HUES6 (cell line): ENCODE measurements around the gene PLA2G4A.

Experiments
- H3K27ac ChIP-seq: 2 replicates; pipeline ENCODE4 v1.7.0; 2013; ENCODE audit warnings: low read depth, mild to moderate bottlenecking, low read length, inconsistent platforms
- H3K27me3 ChIP-seq: 2 replicates; pipeline ENCODE4 v1.6.1; 2013; ENCODE audit warnings: low read length; ENCODE audit not compliant: control insufficient read depth, insufficient read depth
- H3K36me3 ChIP-seq: 2 replicates; pipeline ENCODE4 v1.6.1; 2013; ENCODE audit warnings: low read length; ENCODE audit not compliant: control insufficient read depth, insufficient read depth
- H3K4me1 ChIP-seq: 2 replicates; pipeline ENCODE4 v1.6.1; 2013; ENCODE audit warnings: low read length; ENCODE audit not compliant: control insufficient read depth, insufficient read depth
- H3K4me3 ChIP-seq: 2 replicates; pipeline ENCODE4 v1.5.1; 2013; ENCODE audit warnings: low read depth, low read length
- H3K9ac ChIP-seq: one replicate; pipeline ENCODE4 v1.6.1; 2013; ENCODE audit warnings: mild to moderate bottlenecking, low read length
- H3K9me3 ChIP-seq: 2 replicates; pipeline ENCODE4 v1.6.1; 2013; ENCODE audit warnings: low read depth, low read length; ENCODE audit not compliant: control insufficient read depth, insufficient read depth

Gene PLA2G4A

DNA sequence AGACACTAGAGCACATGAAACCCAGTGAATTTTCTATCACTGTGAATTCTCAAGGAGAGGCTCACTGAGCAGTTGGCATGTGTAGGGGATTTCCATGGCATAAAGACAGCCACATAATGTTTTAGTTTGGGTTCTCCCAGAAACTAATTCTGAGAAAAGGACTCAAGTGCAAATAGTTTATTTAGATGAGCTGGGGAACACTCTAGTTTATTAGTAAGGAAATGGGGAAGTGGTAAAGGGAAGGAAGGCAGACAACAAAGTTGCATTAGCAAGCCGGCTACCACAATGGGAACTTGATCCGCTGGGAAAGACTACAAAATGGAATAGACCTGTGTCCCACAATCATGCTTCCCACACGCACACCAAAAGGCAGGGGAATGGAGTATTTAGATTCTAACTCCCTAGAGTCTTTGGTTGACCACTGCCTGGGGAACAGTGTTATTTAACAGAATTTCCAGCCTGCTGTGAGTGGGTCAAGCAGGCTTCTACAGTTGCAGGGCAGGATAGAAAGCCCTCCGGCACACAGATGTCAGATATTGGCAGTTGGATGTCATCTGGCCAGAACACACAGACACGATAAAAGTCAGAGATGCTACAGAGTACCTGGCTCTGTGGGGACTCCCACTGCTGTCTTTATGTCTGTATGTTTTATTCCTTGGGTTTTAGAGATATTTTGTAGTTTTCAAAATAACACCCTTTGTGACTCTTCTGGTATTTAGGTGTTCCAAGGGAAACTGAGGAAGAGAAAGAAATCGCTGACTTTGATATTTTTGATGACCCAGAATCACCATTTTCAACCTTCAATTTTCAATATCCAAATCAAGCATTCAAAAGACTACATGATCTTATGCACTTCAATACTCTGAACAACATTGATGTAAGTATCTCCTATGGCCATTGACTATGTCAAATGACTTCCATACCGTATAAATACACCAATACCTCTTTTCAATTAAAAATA, 150.1 kb downstream of the PLA2G4A start:
- Histone ChIP-seq H3K27ac (no peak overlapping the region), H3K4me1 (no peaks in the 10 kb centered on the region), H3K36me3 (no peaks in the 10 kb centered on the region), H3K9ac (no peak overlapping the region), H3K4me3 (no peak overlapping the region), H3K9me3 (no peaks in the 10 kb centered on the region), H3K27me3 (no peaks in the 10 kb centered on the region)

DNA sequence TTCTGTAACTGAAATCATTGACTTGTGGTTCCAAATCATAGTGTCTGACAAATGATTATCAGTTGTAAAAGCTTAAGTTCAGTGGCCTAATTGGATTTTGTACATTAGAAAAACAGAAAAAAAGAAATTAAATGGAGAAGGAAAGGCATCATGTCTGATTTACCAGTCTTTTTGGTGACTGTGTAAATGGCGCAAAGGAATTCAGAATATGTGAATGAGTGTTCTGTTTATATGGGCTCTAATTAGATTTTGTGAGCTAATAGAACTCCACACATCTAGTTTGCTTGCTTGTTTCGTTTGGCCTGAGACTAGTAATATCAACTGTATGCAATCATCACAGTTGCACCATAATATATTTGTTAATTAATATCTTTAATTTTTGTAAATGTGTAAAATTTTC, 151.7 kb downstream of the PLA2G4A start:
- Histone ChIP-seq H3K27me3 (no peaks in the 10 kb centered on the region), H3K4me3 (no peak overlapping the region), H3K9me3 (no peaks in the 10 kb centered on the region), H3K27ac (no peak overlapping the region), H3K4me1 (peaks cover 8% of the 10 kb centered on the region), H3K9ac (no peak overlapping the region), H3K36me3 (no peaks in the 10 kb centered on the region)

DNA sequence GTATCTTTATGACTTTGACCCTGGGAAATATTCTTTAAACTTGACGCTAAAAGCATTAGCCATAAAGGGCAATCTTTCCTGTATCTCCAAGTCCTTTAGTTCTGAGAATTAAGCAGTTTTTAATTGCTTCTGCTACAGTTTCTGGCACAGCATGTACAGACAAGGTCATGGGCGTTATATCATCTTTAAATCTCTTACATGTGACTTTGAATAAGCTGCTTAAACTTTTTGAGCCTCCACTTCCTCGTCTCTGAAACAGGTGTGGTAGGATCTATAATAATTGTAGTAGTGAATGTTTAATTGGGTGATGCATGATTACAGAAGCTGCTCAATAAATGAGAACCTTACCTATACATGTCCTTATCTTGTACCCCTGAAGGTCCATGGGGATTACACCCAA, 153.4 kb downstream of the PLA2G4A start:
- Histone ChIP-seq H3K9ac (no peak overlapping the region), H3K27ac (no peak overlapping the region), H3K9me3 (no peaks in the 10 kb centered on the region), H3K4me3 (no peak overlapping the region), H3K27me3 (no peaks in the 10 kb centered on the region), H3K4me1 (peaks cover 11% of the 10 kb centered on the region), H3K36me3 (no peaks in the 10 kb centered on the region)

DNA sequence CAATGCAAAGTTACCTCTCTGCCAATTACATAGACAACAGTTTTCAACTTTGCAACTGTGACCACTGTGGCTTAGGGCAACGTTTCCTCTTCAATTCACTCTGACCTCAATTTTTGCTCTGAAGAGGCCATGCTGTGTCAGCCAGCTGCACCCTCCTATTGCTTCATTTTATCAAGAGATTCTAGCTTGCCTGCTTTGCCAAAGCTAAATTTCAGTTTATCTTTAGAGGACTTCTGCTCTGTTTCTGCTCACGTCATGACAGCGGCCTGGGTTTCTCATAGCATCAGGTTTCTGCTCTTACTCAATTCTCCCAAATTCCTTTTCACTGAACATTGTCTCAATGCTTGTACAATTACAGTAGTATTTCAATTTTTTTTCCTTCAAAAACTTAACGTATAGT, 154.6 kb downstream of the PLA2G4A start:
- Histone ChIP-seq H3K27me3 (no peaks in the 10 kb centered on the region), H3K4me3 (no peak overlapping the region), H3K9me3 (no peaks in the 10 kb centered on the region), H3K27ac (no peak overlapping the region), H3K4me1 (peaks cover 11% of the 10 kb centered on the region), H3K9ac (no peak overlapping the region), H3K36me3 (no peaks in the 10 kb centered on the region)

DNA sequence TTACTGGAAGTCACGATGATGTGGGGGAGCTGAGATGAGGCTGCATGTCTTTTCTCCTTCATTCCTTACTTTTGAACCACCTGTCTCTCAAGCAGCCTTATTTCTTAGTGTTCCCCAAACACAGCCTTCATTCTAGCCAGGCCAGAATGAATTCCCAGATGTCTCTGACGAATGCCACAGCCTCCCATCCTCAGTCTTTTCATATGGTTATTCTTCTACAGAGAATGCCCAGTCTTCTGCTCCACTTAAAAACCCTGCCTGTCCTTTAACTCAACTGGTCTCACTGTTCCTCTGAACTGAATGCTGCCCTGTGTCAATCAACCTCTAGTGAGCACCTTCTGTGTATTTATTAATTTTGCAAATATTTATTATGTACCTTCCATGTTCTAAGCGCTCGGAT, 156.2 kb downstream of the PLA2G4A start:
- peaks cover 11% of the 10 kb centered on the region for H3K4me1 ChIP-seq
- H3K36me3 ChIP-seq = no peaks in the 10 kb centered on the region
- no peaks in the 10 kb centered on the region for H3K27me3 ChIP-seq
- H3K9ac ChIP-seq = no peak overlapping the region
- H3K4me3 ChIP-seq = no peak overlapping the region
- H3K27ac ChIP-seq = no peak overlapping the region
- no peaks in the 10 kb centered on the region for H3K9me3 ChIP-seq

DNA sequence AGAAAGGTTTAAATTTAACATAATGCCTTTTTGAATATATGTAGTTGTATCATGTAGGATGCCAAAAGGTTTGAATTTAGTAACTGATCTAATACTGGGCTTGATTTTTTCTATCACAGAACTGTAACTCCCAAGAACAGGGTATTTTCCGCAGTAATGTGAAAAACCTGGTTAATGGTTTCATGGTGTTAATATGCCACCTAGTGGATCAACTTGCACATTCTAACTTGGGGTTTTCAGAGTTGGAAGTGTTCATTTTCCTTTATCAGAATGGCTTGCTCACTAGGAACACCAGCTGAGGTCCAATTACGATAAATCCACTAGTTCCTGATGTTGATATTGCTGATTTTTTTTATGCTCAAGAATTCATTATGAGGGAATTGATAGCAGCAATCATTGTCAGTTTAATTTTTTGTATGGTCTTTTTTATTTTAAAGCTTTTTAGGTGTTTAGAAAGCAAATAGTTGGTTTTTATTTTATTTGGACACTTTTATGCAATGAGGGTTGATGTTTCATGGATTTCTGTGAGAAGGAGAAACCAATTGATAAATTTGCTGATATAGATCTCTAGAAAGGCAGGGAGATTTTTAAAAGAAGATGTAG, 157.2 kb downstream of the PLA2G4A start:
- Histone ChIP-seq H3K36me3 (no peaks in the 10 kb centered on the region), H3K27ac (no peak overlapping the region), H3K4me1 (peaks cover 11% of the 10 kb centered on the region), H3K27me3 (no peaks in the 10 kb centered on the region), H3K9ac (no peak overlapping the region), H3K9me3 (no peaks in the 10 kb centered on the region), H3K4me3 (no peak overlapping the region)

DNA sequence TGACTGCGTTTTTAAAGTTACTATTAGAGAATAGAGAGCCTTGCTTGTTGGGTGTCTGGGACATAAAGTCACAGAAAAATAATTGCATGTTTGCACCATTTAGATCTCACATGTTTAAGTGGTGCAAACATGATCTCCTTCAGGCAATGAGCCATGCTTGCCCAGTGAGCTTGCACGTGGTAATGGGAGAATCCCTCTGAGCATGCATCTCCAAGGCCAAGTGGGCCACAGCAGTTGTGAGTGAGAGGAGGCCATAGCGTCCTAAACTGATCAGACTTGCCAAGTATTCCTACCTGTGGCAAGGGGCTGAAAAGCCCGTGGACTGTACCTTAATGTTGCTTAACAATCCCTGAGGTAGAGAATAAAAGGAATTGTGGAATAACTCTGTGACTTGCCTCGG, 158.3 kb downstream of the PLA2G4A start:
- H3K36me3 ChIP-seq = no peaks in the 10 kb centered on the region
- H3K9ac ChIP-seq = no peak overlapping the region
- H3K4me1 ChIP-seq = peaks cover 11% of the 10 kb centered on the region
- H3K4me3 ChIP-seq = no peak overlapping the region
- no peaks in the 10 kb centered on the region for H3K27me3 ChIP-seq
- H3K27ac ChIP-seq = no peak overlapping the region
- H3K9me3 ChIP-seq = no peaks in the 10 kb centered on the region

DNA sequence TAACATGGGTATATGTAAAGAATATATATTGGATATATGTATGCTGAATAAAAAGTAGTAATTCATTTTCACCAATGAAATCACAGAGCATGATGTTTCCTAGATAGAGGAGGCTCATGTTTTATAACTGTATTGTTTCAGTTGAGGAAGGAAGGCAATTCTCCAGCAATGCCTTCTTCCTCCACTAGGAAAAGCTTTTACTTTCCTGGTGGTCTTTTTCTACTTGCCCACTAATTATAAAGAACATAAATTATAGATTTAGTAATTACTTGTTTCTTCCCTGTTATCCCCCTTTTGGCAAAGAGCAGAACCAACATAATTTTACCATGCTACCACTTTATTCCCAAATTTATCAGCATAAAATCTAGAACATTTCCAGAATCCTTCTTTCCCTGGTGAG, 159.0 kb downstream of the PLA2G4A start:
- Histone ChIP-seq H3K4me3 (no peak overlapping the region), H3K36me3 (no peaks in the 10 kb centered on the region), H3K27me3 (no peaks in the 10 kb centered on the region), H3K9ac (no peak overlapping the region), H3K9me3 (no peaks in the 10 kb centered on the region), H3K27ac (no peak overlapping the region), H3K4me1 (peaks cover 11% of the 10 kb centered on the region)

DNA sequence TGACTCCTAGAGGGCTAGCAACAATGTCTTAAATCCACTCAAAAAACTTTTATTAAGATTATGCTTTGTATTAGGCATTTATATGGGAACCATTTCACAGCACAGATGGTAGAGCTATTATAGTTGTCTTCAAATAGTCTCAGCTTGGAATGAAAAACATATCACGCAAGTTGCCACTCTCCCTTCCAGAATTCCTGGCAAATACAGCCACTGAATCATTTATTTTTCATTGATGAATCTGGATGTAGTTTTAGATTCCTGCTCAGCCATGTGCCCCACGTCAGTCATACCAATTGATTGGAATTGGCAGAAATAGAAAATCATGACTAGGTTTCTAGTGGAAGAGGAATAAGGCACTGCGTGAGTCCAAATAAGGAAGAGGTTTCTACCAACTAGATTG, 165.2 kb downstream of the PLA2G4A start:
- H3K27me3 ChIP-seq = no peaks in the 10 kb centered on the region
- no peak overlapping the region for H3K4me3 ChIP-seq
- no peaks in the 10 kb centered on the region for H3K4me1 ChIP-seq
- H3K27ac ChIP-seq = no peak overlapping the region
- H3K9ac ChIP-seq = no peak overlapping the region
- no peaks in the 10 kb centered on the region for H3K36me3 ChIP-seq
- H3K9me3 ChIP-seq = no peaks in the 10 kb centered on the region

DNA sequence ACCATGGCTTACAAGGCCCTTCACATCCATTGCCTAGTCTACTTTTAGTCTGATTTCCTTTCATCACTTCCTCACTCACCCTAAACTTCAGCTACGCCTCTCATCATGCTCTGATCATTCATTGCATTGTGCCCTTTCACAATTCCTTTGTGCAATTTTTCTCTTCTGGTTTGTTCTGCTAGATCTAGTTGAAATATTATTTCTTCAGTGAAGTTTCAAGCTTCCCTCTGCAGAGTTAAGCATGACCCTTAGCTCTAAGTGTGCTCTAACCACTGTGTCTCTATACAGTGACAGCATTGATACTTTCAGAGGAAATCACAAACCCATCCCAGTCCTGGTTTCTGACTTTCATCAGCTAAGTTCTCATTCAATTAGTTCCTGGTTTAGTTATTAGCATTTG, 166.1 kb downstream of the PLA2G4A start:
- Histone ChIP-seq H3K9me3 (no peaks in the 10 kb centered on the region), H3K27me3 (no peaks in the 10 kb centered on the region), H3K27ac (no peak overlapping the region), H3K4me3 (no peak overlapping the region), H3K9ac (no peak overlapping the region), H3K36me3 (no peaks in the 10 kb centered on the region), H3K4me1 (0 out of 2 replicates have a peak, but pooled peaks cover 3% of the 10 kb centered on the region)

DNA sequence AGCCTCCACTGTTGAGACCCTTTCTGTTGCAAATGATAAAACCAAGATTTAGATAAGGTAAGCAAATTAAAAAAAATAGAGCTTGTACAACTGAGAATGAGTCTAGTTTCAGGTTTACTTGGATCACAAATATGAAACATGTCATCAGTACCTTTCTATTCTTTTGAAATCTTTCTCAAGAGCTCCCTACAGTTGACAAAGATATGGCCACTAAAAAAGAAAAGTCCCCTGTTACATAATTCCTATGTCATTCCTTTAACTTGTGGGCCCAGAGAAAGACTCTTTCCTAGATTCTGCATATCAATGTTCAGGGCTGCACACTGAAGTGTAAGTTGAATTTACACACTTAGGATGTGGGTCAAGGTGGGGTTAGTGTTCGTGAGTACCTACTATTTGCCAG, 168.1 kb downstream of the PLA2G4A start:
- Histone ChIP-seq H3K27me3 (no peaks in the 10 kb centered on the region), H3K27ac (no peak overlapping the region), H3K9me3 (no peaks in the 10 kb centered on the region), H3K4me1 (peaks cover 3% of the 10 kb centered on the region; the same call in 1 of the 2 replicates), H3K4me3 (no peak overlapping the region), H3K36me3 (no peaks in the 10 kb centered on the region), H3K9ac (no peak overlapping the region)
